DND-41 (cell line): ENCODE measurements around the gene DVL1.
A peak's percentile ranks its signal among the peaks of the same experiment; 100 is the strongest.

ENCODE experiments used
- ATAC-seq: fragments of 200-7000 bp; cut with Tn5 transposase; 3 replicates; pipeline ENCODE4 v1.9.1; 2021; ENCODE audit warnings: low read depth; ENCODE audit not compliant: insufficient read depth
- DNase-seq: peaks from one replicate; pipeline ENCODE4 v3.0.0-alpha.2; 2020
- H2AFZ ChIP-seq: 2 replicates; pipeline ENCODE4 v1.6.0; 2012; ENCODE audit warnings: low read depth, low read length
- H3K27ac ChIP-seq: 2 replicates; pipeline ENCODE4 v1.5.1; 2012; ENCODE audit warnings: low read length, inconsistent platforms
- H3K27me3 ChIP-seq: fragments of 200-600 bp; sonication (generic); 2 replicates; pipeline ENCODE4 v1.6.0; 2012; ENCODE audit warnings: low read length, mild to moderate bottlenecking, inconsistent platforms; ENCODE audit not compliant: insufficient read depth, poor library complexity
- H3K36me3 ChIP-seq: 2 replicates; pipeline ENCODE4 v1.5.1; 2012; ENCODE audit warnings: low read length, inconsistent platforms; ENCODE audit not compliant: insufficient read depth
- H3K4me1 ChIP-seq: 2 replicates; pipeline ENCODE4 v1.5.1; 2012; ENCODE audit warnings: mild to moderate bottlenecking, low read length; ENCODE audit not compliant: insufficient read depth
- H3K4me2 ChIP-seq: 2 replicates; pipeline ENCODE4 v1.6.0; 2012; ENCODE audit warnings: mild to moderate bottlenecking, moderate library complexity, low read length, inconsistent platforms; ENCODE audit not compliant: insufficient read depth
- H3K4me3 ChIP-seq, 2 experiments: fragments of 200-600 bp in 1 of 2; shearing (Covaris generic) in 1 of 2; 2 replicates each; pipeline ENCODE4 v1.5.1; 2012 to 2016; ENCODE audit warnings: inconsistent platforms in 2 of 2, low read length in 2 of 2, mild to moderate bottlenecking in 2 of 2, low read depth in 1 of 2, moderate library complexity in 1 of 2
- H3K79me2 ChIP-seq: 2 replicates; pipeline ENCODE4 v1.6.0; 2012; ENCODE audit warnings: low read length, inconsistent platforms; ENCODE audit not compliant: insufficient read depth
- H3K9ac ChIP-seq: 2 replicates; pipeline ENCODE4 v1.6.0; 2012; ENCODE audit warnings: low read depth, mild to moderate bottlenecking, inconsistent platforms, low read length, moderate library complexity
- H3K9me3 ChIP-seq: 2 replicates; pipeline ENCODE4 v1.5.1; 2012; ENCODE audit warnings: low read length, moderate library complexity, mild to moderate bottlenecking, inconsistent platforms; ENCODE audit not compliant: insufficient read depth, severe bottlenecking
- H4K20me1 ChIP-seq: 2 replicates; pipeline ENCODE4 v1.6.0; 2012; ENCODE audit warnings: low read length; ENCODE audit not compliant: insufficient read depth
- CTCF ChIP-seq: IDR thresholded peaks from 2 replicates; pipeline ENCODE4 v1.5.1; 2012; ENCODE audit warnings: borderline replicate concordance, low read length, moderate library complexity, mild to moderate bottlenecking; ENCODE audit not compliant: poor library complexity, severe bottlenecking; ENCODE audit errors: extremely low read depth
- EZH2 ChIP-seq: IDR thresholded peaks from 3 replicates; pipeline ENCODE4 v1.6.1; 2012; ENCODE audit warnings: borderline replicate concordance, low read depth, mild to moderate bottlenecking, moderate library complexity, low read length, inconsistent platforms; ENCODE audit not compliant: severe bottlenecking

DVL1 gene

GRCh38 chr1:1310476-1311053 is 38.7 kb downstream of the DVL1 start:
- H3K4me2 ChIP-seq = peak overlapping the region; percentile 76; the same call in 1 of the 2 replicates

DNA sequence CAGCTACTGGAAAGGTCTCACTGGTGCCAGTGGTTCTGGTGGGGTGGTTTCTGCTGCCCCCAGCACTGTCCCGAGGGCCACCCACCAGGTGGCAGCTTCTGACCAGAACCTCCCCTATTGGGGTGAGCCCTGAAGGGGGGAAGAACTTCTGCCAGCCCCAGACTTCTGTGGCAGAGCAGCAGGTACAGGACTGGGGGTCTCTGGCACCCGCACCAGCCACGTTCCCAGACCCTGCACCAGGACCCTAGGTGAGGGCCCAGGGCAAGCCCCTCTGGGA is 39.2 kb downstream of the DVL1 start:
- H3K4me2 ChIP-seq = peak overlapping the region; percentile 76
- H3K27me3 ChIP-seq = no peaks in the 10 kb centered on the region
- ATAC-seq (no peak), DNase-seq (no peak)
- peaks cover 63% of the 10 kb centered on the region for H3K36me3 ChIP-seq
- H4K20me1 ChIP-seq = peaks cover 64% of the 10 kb centered on the region
- no peak overlapping the region for H3K27ac ChIP-seq
- H3K4me1 ChIP-seq = peaks cover 43% of the 10 kb centered on the region
- TF ChIP-seq EZH2 (no peak), CTCF (no peak)
- H3K4me3 ChIP-seq = peak overlapping the region in 1 of 2 experiments; percentile 96; a peak in 2 of 4 replicates
- no peak overlapping the region for H2AFZ ChIP-seq
- H3K9ac ChIP-seq = peak overlapping the region; percentile 96; the same call in 1 of the 2 replicates
- no peaks in the 10 kb centered on the region for H3K9me3 ChIP-seq
- H3K79me2 ChIP-seq = peaks cover 77% of the 10 kb centered on the region

More at GRCh38 chr1:1310476-1311053, 38.7 kb downstream of the DVL1 start:
- H3K36me3 ChIP-seq = peaks cover 67% of the 10 kb centered on the region
- H3K9me3 ChIP-seq = no peaks in the 10 kb centered on the region
- H3K27me3 ChIP-seq = no peaks in the 10 kb centered on the region
- peaks cover 76% of the 10 kb centered on the region for H3K79me2 ChIP-seq
- ATAC-seq (no peak), DNase-seq (no peak)
- no peak for TF ChIP-seq EZH2
- TF ChIP-seq CTCF = no peak
- peak overlapping the region in 1 of 2 experiments; percentile 96; a peak in 1 of 4 replicates for H3K4me3 ChIP-seq
- H4K20me1 ChIP-seq = peaks cover 65% of the 10 kb centered on the region
- H2AFZ ChIP-seq = no peak overlapping the region
- H3K27ac ChIP-seq = no peak overlapping the region
- H3K4me1 ChIP-seq = peaks cover 37% of the 10 kb centered on the region
- peak overlapping the region; percentile 96; the same call in 1 of the 2 replicates for H3K9ac ChIP-seq

- Histone ChIP-seq H3K4me3 (peak overlapping the region; percentile 74 to 96), H3K27me3 (no peaks in the 10 kb centered on the region), H3K79me2 (peaks cover 77% of the 10 kb centered on the region), H3K4me2 (peak overlapping the region; percentile 76), H3K9ac (peak overlapping the region; percentile 96), H3K36me3 (peaks cover 57% of the 10 kb centered on the region), H2AFZ (no peak overlapping the region), H3K4me1 (peaks cover 46% of the 10 kb centered on the region), H3K9me3 (no peaks in the 10 kb centered on the region), H4K20me1 (peaks cover 64% of the 10 kb centered on the region), H3K27ac (peak overlapping the region; percentile 79)
- no peak for DNase-seq
- no peak for ATAC-seq
- TF ChIP-seq CTCF = no peak
- TF ChIP-seq EZH2 = no peak
These were observed 39.7 kb downstream of the DVL1 start for GRCh38 chr1:1309251-1310108.
